LoVo (cell line): ENCODE measurements around the gene ESYT2.
"Not testable (repeated sequence)": the region's sequence is repeated elsewhere in the genome, so short reads cannot be mapped to it uniquely, and the experiment has no call there.

Source experiments
- DNase-seq: peaks from one replicate; pipeline ENCODE4 v3.0.0-alpha.2; 2016; ENCODE audit warnings: low spot score

ESYT2 gene

DNA sequence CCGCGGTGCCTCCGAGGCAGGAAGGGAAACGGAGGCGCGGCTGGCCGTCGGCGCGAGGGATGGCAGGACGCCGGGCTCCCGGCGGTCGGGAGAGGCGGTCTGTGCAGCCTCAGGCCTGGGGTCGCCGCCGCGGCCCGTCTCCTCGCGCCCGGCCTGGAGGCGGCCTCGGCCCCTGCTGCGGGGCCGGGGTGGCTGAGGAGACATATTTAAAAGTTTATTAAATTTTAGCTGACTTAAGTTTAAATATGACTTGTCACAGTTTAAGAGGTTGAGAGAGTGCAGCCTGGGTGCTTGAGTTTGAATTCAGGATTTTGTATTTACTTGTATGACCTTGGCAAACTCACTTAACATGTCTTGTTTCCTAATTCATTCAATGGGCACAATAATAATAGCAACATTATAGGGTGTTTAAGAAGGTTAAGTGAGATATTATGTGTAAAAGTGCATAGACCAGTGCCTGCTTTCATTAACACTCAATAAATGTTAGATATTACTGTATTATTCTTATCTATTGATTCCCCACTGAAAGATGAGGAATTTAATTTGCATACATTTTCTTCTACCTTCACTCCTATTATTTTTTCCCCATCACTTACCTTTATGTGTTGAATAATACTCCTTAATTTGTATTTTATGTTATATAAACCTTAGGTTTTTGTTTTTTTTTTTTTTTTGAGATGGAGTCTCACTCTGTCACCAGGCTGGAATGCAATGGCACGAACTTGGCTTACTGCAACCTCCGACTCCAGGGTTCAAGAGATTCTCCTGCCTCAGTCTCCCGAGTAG lies 27.8 kb upstream of the ESYT2 start:
- no peak for DNase-seq

DNA sequence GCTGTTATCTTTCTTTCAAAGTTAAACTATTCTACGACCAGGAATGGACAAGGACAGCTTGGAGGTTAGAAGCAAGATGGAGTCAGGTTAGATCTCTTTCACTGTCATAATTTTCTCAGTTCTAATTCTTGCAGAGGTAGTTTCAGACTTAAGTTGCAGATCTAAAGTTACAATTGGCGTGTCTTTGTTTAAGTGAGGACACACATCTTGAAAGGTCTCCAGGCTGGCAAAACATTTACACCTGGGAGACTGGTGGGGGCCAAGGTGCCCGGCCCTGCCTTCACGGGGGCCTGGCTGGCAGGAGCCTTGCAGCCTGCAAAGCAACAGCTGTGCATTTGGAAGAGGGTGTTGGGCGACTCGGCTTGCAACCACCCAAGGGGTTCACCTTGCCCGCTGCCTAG lies 25.4 kb upstream of the ESYT2 start:
- no peak for DNase-seq

DNA sequence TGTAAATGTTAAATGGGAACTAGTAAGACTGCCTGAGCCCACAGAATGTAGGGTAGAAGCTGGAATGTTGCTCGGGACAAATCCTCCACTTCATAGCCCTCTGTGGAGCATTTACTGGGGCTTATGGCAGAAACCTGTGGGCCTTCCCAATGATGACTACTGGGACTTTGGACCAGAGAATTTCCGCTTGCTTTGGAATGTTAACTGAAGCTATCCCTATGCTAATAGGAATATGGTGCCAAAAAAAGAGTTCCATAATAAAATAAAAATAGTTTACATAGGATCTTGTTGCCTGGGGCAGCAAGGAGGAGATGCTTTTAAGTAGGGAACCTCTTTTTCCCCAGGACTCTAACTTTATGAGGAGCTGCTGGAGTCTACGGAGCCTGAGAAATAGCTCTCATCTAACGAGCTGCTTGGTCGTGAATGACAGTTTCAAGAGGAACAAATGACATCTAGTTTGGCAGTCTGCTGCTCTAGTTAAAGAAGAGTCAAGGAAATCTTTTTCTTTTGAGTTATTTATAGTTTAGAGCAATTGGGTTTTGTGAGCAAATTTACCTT lies 21.3 kb upstream of the ESYT2 start:
- no peak for DNase-seq

DNA sequence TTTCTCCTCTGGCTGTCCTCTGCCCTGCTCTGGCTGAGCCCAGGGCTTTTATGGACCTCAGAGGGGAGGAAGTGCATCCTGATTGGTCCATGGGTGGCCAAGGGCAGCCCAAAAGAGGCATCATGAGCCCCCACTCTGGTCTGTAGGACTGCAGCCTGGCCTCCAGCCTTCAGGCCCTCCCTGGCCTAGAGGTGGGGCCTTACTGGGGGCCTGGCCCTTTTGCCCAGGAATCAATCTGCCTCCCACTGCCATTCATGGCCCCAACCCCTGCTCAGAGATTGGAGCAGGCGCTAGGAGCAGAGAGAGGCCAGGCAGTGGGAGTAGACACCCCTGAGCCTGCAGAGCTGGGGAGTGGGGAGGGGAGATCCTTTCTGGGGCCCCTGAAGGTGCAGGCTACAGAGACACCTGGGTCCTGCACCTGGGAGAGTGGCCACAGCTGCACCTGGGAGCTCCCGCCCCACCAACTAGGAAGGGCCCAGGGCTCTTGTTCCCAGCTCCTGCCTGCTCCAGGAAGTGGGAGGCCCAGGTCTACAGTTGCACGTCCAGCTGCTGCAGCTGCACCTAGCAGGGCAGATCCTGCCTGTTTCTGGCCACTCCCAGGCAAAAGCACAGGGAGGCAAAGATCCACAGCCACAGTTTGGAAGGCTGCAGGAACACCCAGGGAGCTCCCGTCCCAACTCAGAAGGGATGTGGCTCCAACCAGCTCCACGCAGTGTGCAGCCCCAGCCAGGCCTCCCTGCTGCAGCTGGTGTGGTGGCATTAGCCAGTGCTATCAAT lies 20.6 kb upstream of the ESYT2 start:
- DNase-seq: no peak

DNA sequence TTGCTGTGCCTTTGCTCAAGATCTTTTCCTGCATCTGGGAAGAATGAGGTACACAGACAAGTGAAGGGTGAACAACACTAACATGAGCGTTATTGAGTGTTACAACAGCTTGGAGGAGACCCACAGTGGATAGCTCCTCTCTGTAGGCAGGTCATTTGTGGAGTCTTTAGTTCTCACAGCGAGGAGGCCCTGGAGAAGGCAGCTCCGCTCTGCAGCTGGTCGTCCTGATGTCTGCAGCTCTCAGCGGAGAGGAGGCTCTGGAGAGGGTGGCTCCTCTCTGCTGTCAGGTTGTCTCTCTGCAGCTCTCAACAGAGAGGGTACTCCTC lies 20.1 kb upstream of the ESYT2 start:
- no peak for DNase-seq

DNA sequence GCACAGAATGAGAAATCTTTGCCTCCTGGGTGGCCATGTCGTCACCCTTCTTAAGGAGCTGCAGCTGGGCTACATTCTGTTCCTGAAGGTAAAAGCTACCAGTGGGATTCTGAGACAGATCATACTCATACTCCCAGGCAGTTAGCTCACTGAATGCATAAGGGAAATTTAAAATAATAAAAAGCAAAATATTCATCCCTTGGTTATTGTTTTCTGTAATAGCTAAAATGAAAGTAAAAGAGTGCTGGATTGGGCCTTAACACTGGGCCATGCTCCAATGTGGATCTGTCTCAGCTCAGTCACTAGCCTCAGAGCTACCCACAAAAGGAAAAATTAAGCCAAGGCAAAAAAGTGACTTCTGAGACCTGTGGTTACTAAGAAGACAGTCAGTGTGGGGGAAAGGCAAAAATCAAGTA lies 18.1 kb upstream of the ESYT2 start:
- no peak for DNase-seq

DNA sequence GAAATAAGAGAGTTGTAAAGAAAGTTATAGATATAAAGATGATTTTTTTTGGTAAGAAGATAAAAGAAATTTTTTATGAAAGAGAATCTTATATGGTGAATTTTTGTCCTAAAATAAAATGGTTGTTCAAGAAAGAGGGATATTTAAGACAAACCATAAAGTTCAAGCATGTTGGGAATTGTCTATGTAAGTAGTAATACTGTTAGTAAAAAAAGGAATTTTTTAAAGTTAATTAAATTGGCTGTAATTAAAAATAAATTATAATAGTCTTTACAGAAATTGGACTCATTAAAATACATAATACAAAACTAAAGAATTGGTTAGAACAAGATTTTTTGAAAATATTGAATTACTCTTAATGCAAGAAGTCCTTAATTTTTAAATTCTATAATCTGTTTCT lies 17.0 kb upstream of the ESYT2 start:
- no peak for DNase-seq

DNA sequence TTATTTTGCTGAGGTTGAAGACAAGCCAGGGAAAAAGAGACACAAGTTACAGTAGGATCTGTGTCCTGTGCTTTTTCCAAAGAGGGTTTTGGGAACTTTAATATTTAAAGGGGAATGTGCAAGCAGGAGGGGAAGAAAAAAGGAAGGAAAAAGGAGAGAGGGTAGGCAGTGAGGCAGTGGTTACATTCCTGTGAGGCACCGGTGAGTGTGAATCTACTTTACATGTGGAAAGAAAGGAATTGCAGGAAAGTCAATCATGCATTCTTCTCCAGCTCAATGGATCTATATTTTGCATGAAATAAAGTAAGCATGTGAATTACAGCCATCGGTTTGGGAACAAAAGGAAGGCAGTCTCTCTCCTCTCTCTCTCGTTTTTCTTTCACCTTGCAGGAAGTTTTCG lies 14.5 kb upstream of the ESYT2 start:
- DNase-seq: no peak

DNA sequence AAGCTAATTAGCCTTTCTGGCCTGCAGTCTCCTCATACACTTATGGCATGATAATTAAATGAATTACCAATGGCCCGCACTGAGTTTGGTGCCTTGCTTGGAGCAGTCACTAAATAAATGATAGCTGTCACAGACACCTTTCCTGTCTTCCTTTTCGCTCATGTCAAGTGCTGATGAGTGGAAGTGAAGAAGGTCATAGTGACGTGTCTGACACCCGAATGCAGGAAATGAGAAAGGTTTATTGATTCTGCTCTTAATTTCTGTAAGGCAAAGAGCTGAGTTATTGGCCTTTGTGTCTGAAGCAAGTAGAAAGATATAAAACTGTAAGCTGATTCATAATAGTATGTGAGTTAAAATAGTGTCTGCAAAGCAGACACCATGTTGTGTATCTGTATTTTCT lies 13.2 kb upstream of the ESYT2 start:
- no peak for DNase-seq

DNA sequence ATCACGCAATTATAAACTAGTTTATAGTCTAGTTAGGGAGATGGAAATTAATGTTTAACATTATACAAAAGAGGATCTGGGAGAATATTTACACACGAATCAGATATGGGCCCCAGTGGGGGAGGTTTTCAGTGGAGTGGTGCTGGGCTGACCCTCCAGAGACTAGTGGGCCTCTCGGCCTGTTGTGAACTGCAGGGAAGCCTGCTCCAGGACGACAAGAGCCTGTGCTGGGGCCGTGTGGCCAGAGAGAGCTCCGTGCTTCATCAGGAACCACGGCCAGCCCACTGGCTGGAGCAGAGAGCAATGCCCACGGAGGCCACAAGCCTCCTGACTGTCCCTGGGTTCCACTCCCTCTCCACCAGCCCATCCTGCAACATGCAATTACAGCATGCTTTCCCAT lies 11.3 kb upstream of the ESYT2 start:
- no peak for DNase-seq

DNA sequence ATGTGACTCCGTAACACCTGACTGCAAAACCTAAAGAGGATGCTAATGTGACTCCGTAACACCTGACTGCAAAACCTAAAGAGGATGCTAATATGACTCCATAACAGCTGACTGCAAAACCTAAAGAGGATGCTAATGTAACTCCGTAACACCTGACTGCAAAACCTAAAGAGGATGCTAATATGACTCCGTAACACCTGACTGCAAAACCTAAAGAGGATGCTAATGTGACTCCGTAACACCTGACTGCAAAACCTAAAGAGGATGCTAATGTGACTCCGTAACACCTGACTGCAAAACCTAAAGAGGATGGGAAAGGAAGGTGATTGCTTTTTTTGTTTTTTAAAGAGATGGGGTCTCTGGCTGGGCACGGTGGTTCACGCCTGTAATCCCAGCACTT lies 9.9 kb upstream of the ESYT2 start:
- DNase-seq: not testable (repeated sequence)

DNA sequence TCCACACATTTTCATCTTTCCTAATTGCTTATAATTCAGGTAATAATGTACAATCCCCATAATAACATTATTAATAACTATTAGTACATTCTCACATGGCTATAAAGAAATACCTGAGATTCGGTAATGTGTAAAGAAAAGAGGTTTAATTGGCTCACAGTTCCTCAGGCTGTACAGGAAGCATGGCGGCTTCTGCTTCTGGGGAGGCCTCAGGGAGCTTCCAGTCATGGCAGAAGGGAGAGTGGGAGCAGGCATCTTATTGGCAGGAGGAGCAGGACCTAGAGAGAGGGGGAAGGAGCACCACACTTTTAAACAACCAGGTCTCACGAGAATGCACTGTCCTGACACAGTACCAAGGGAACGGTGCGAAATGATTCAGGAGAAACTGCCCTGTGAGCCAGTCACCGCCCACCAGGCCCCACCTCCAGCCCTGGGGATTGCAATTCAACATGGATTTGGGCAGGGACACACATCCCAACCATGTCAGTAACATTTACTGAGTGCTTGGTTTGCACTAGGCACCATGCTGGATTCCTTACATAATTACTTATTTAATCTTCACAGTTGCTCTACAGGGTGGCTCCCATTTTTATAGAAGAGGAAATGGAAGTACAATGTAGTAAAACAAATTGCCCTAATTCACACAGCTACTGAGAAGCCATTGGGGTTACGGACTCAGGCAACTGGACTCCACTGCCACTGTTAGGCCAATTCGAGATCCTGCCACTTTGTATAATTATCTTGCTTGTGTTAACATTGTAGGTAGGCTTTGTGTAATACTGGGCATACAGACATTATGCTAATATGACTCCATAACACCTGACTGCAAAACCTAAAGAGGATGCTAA lies 8.7 kb upstream of the ESYT2 start:
- no peak for DNase-seq

DNA sequence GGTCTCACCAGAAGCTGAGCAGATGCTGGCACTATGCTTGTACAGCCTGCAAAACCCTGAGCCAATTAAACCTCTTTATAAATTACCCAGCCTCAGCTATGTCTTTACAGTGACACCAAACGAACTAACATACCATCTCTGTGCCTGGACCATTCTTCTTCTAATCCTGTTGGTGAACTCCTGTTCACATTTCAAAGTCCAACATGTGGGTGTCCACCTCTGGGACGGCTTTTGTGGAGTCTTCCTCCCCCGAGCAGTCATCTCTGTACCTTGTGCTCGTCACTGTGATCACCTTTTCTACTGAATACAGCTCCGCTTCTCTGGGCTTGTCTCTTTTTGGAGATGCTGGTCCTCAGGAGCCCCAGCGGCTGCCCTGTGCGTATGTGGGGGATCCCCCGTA lies 7.4 kb upstream of the ESYT2 start:
- no peak for DNase-seq

DNA sequence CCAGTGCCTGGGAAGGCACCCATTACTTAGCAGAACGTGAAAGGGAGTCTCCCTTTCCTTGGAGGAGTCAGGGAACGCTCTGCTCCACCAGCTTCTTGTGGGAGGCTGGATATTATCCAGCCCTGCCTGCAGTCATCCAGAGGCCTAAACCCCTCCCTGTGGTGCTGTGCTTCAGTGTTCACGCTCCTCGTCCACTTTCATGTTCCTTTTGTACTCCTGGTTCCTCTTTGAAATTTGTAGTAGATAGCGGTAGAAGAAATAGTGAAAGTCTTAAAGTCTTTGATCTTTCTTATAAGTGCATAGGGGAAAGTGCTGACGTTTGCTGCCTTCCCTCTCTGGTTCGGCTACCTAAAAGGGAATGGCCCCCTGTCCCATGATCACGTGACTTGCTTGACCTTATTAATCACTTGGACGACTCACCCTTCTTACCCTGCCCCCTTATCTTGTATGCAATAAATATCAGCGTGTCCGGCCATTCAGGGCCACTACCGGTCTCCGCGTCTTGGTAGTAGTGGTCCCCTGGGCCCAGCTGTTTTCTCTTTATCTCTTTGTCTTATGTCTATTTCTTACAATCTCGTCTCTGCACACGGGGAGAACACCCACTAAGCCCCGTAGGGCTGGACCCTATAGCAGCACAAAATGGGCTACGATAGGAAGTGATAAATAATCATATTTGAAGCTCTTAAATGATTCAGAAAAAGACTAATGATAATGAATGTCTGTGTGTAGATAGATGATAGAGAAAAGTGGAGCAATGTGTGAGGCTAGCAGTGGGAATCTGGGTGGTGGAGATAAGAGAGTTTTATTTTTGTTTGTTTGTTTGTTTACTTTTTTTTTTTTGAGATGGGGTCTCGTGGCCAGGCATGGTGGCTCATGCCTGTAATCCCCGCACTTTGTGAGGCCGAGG lies 5.8 kb upstream of the ESYT2 start:
- no peak for DNase-seq

DNA sequence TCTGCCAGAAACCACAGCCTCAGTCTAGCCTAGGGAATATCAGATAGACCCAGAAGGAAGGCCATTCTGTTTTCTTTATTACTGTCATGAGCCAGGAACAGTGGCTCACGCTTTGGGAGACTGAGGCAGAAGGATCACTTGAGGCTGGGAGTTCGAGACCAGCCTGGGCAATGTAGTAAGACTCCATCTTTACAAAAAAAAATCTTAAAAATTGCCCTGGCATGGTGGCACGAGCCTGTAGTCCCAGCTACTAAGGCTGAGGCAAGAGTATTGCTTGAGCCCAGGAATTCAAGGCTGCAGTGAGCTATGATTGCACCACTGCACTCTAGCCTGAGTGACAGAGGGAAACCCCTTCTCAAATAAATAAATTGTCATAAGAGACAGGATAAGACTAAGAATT lies 3.7 kb upstream of the ESYT2 start:
- no peak for DNase-seq

DNA sequence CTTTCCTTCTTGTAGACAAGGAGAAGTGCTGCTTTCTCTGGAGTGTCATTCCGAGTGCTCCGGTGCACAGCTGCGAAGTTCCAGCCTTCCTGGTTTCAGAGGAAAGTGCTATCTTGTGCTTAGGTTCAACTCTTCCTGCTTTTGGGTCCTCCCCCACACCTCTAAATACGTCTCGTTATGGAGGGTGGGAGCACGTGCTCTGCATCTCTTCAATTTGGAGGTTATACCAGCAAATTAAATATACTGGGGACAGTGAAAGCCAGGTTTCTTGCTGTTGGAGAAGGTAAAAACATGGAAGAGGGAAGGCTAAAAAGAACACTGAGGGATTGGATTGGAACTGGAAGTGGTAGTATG lies 2.4 kb upstream of the ESYT2 start:
- no peak for DNase-seq

DNA sequence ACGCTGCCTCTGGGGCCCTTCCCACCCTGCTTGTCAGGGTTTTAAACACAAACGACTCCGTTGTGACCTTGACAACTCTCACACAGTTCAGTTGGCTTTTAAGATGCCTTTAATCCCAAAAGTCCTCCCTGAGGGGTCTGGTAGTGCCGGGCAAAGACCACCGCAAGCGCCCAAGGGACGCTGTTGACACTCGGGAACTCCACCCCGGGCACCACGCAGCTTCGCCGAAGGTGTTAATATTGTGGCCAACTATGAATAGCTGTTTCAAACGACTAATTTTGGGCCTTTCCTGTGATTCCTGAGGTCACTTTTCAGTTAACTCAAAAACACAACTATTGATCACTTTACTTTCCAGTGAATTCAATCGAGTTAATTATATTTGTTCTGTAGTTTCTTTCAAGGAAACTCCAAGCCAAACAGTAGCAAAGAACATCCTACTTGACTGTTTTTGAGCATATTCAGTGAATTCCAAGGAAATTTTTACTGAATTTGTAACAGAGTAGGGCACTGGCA lies 958 bp upstream of the ESYT2 start:
- no peak for DNase-seq

DNA sequence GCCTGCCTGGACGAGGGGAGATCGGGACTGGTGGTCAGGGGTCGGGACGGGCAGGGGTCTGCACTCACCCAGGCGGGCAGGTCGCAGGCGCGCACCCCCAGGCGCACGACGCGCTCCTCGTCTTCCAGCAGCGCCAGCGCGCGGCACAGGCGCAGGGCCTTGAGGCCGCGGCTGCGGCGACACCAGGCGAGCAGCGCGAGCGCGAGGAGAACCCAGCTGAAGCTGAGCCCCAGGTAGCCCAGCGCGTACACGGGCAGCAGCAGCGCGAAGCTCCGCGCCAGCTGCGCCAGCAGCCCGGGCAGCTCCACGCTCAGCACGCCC lies 328 bp downstream of the ESYT2 start:
- DNase-seq: peak; percentile 69

DNA sequence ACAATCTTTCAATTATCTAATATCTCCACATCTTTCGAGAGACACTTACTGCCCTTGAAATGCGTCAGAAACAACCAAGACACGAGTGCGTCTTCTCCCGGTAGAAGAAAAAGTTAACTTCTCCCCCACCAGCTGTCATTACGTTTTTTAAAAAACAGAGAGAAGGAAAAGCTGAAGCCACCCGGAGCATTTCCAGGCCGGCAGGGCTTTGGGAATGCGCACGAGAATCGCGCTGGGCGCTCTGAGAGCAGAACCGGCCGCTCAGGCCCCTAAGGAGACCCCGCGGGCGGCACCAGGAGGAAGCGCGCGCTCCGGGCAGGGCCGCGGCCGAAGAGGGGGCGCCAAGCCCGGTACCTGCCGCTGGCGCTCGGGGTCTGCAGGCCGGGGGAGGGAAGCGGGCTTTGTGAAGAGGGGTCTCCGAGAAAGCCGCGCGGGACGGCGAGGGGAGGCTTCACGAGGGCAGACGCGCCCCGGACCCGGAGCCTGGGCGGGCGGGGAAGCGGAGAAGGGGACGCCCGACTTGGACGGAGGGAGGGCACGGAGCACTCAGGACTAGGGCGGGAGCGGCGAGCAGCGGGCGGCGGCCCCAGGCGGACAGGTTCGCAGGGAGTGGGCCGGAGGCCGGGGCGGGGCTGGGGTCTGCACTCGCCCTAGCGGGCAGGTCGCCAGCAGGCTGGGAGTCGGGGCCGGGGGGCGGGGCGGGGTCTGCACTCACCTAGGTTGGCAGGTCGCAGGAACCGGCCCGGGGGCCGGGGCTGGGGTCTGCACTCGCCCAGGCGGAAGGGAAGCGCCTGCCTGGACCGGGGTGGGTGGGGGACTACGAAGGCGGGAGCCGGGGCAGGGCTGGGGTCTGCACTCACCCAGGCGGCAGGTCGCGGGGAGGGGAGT lies 932 bp downstream of the ESYT2 start:
- DNase-seq: peak; percentile 16

DNA sequence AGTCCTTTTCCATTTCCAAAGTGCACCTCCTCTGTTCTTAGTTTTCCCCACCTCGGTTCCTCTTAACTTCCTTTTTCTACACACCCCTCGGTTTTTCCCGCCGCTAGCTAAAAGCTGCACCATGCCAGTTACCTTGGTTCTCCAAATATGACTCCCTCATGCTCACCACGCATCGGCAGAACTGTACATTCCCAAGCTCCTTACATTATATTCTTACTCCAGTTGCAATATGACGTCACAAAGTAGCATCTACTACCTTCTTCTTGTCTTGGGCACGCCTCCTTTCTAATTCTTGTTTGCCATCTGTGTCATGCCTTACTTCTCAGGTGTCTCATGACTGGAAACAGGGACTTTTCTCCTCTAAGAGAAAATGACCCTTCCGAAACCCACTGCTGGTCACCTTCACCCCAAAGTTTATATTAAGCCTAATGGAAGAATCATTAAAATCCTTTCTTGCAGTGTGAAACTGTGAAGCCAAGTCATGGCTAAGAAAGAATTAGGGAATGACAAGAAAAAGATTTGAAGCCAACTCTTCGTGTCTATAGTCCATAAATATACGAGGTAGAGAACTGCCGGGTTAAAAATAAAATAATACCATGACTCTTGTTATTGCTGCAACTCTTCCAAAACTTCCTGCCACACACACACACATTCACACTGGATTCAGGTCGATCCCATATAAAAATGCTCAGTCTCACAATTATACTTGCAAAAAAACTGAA lies 1.7 kb downstream of the ESYT2 start:
- DNase-seq: no peak
